Natural killer cell (primary cell): ENCODE data around the gene ARHGDIA. TPM values are rescaled to one million over a fixed set of nuclear protein-coding genes. Genes with fewer than 3 reads are reported as not detected.

Experiments
- ATAC-seq, 3 donors: fragments of 150-1000 bp in 2 of 3; fragments of 200-7000 bp in 1 of 3; cut with Tn5 transposase; 1 replicate in 1 of 3; 2 replicates in 2 of 3; pipeline ENCODE4 v1.10.0; 2021; ENCODE audit warnings: mild to moderate bottlenecking in 2 of 3, moderate library complexity in 2 of 3
- DNase-seq, 2 donors: peaks; one replicate each; pipeline versions ENCODE4 v3.0.0 to v3.0.0-alpha.2; 2013 to 2021; ENCODE audit warnings: mixed read lengths in 1 of 2
- H3K27ac ChIP-seq: one replicate; pipeline ENCODE4 v1.5.1; 2013; ENCODE audit warnings: mild to moderate bottlenecking, low read length
- H3K27me3 ChIP-seq: one replicate; pipeline ENCODE4 v1.6.1; 2013; ENCODE audit warnings: low read length; ENCODE audit not compliant: control insufficient read depth, insufficient read depth
- H3K36me3 ChIP-seq: one replicate; pipeline ENCODE4 v1.6.1; 2013; ENCODE audit warnings: low read length; ENCODE audit not compliant: control insufficient read depth, insufficient read depth
- H3K4me1 ChIP-seq: one replicate; pipeline ENCODE4 v1.6.1; 2013; ENCODE audit warnings: low read length; ENCODE audit not compliant: control insufficient read depth, insufficient read depth
- H3K4me3 ChIP-seq: one replicate; pipeline ENCODE4 v1.5.1; 2013; ENCODE audit warnings: low read length
- H3K9me3 ChIP-seq: one replicate; pipeline ENCODE4 v1.6.1; 2013; ENCODE audit warnings: low read length; ENCODE audit not compliant: control insufficient read depth, insufficient read depth
- H3K27ac Mint-ChIP-seq, 2 donors: one replicate each; pipeline ENCODE4 v1.8.0; 2022; ENCODE audit warnings: mild to moderate bottlenecking in 2 of 2, mixed read lengths in 2 of 2, moderate library complexity in 1 of 2
- H3K27me3 Mint-ChIP-seq, 2 donors: one replicate each; pipeline ENCODE4 v1.8.0; 2022; ENCODE audit warnings: low read depth in 2 of 2, mixed read lengths in 2 of 2
- H3K36me3 Mint-ChIP-seq: one replicate; pipeline ENCODE4 v1.8.0; 2022; ENCODE audit warnings: mixed read lengths
- H3K4me1 Mint-ChIP-seq, 2 donors: one replicate each; pipeline ENCODE4 v1.8.0; 2022; ENCODE audit warnings: mixed read lengths in 2 of 2
- H3K4me3 Mint-ChIP-seq: one replicate; pipeline ENCODE4 v1.8.0; 2022; ENCODE audit warnings: mild to moderate bottlenecking, moderate library complexity, mixed read lengths
- H3K9me3 Mint-ChIP-seq, 2 donors: one replicate each; pipeline ENCODE4 v1.8.0; 2022; ENCODE audit warnings: mixed read lengths in 2 of 2
- CTCF ChIP-seq: fragments of 200-600 bp; IDR thresholded peaks from one replicate; pipeline ENCODE4 v1.8.0; 2022; ENCODE audit warnings: antibody characterized with exemption
- WGBS: methylation state at CpG from one replicate; pipeline ENCODE4 v1.1.7; 2013; ENCODE audit warnings: missing lambda C conversion rate; ENCODE audit not compliant: insufficient coverage; 5-methylcytosine and 5-hydroxymethylcytosine counted together
- intact Hi-C: fragments of 100-400 bp; cut with micrococcal nuclease; formaldehyde crosslinking; loops from one replicate; pipeline ENCODE4 v1.14.2; 2022
- total RNA-seq, 4 donors: library from RNA; stranded (reverse); fragments of 120-200 nt in 1 of 4; gene quantifications; one replicate each; pipeline versions ENCODE4 v1.2.3 to v1.2.4, GENCODE V29; 2013 to 2022

ARHGDIA gene
- total RNA-seq, 3 donors from 2014 or later (not counting 1 experiment from before 2014, with no cell fraction given), result 600 to 824 (median 689) TPM

GRCh38 chr17:81884968-81885367 is 13.8 kb upstream of the ARHGDIA start:
- Mint-ChIP-seq H3K4me3 (no peak overlapping the region), H3K27ac (peak overlapping the region in 1 of 2 donors; percentile 57), H3K9me3 (no peaks in the 10 kb centered on the region), H3K4me1 (peaks cover 10 to 20% of the 10 kb centered on the region in 2 donors), H3K36me3 (no peaks in the 10 kb centered on the region), H3K27me3 (no peaks in the 10 kb centered on the region)
- H3K4me3 ChIP-seq, result no peak overlapping the region
- intact Hi-C loops, result no loop called here
- 97% methylated on average over 5 of the region's 5 CpGs for WGBS
- peaks cover 47% of the 10 kb centered on the region for H3K36me3 ChIP-seq
- H3K27ac ChIP-seq, result no peak overlapping the region
- no peaks in the 10 kb centered on the region for H3K9me3 ChIP-seq
- no peaks in the 10 kb centered on the region for H3K27me3 ChIP-seq
- DNase-seq (no peak), ATAC-seq (peak in 1 of 3 donors; percentile 14)
- no peak for TF ChIP-seq CTCF
- H3K4me1 ChIP-seq, result peaks cover 4% of the 10 kb centered on the region

GRCh38 chr17:81884520-81884919 is 13.4 kb upstream of the ARHGDIA start:
- H3K27ac Mint-ChIP-seq, result no peak overlapping the region
- H3K27ac ChIP-seq, result no peak overlapping the region
- DNase-seq (no peak), ATAC-seq (peak in 1 of 3 donors; percentile 43)
- H3K36me3 ChIP-seq, result peaks cover 43% of the 10 kb centered on the region
- no peaks in the 10 kb centered on the region for H3K27me3 Mint-ChIP-seq
- H3K4me3 Mint-ChIP-seq, result no peak overlapping the region
- no peak for TF ChIP-seq CTCF
- H3K9me3 ChIP-seq, result no peaks in the 10 kb centered on the region
- no peak overlapping the region for H3K4me3 ChIP-seq
- no peaks in the 10 kb centered on the region for H3K4me1 ChIP-seq
- intact Hi-C loops, result no loop called here
- H3K27me3 ChIP-seq, result no peaks in the 10 kb centered on the region
- H3K36me3 Mint-ChIP-seq, result no peaks in the 10 kb centered on the region
- peaks cover 10 to 20% of the 10 kb centered on the region in 2 donors for H3K4me1 Mint-ChIP-seq
- no peaks in the 10 kb centered on the region for H3K9me3 Mint-ChIP-seq
- 91% methylated on average over 11 of the region's 11 CpGs for WGBS

- Histone ChIP-seq H3K4me3 (no peak overlapping the region), H3K27me3 (no peaks in the 10 kb centered on the region), H3K9me3 (no peaks in the 10 kb centered on the region), H3K27ac (no peak overlapping the region), H3K4me1 (no peaks in the 10 kb centered on the region), H3K36me3 (peaks cover 7% of the 10 kb centered on the region)
- no peak for TF ChIP-seq CTCF
- H3K27ac Mint-ChIP-seq, result no peak overlapping the region
- H3K4me3 Mint-ChIP-seq, result no peak overlapping the region
- DNase-seq, result no peak
- no peaks in the 10 kb centered on the region for H3K4me1 Mint-ChIP-seq
- intact Hi-C loops, result loop anchor here (10.0 kb wide), 1 partner anchor 216 kb away; the partner anchor contains the start of gene FASN
- peaks cover 5% of the 10 kb centered on the region for H3K36me3 Mint-ChIP-seq
- ATAC-seq, result no peak
- H3K27me3 Mint-ChIP-seq, result no peaks in the 10 kb centered on the region
- WGBS, result 96% methylated on average over 5 of the region's 5 CpGs
- H3K9me3 Mint-ChIP-seq, result no peaks in the 10 kb centered on the region
These were observed 8.0 kb upstream of the ARHGDIA start for GRCh38 chr17:81879121-81879520.

GRCh38 chr17:81878294-81878693 is 7.2 kb upstream of the ARHGDIA start:
- no peak overlapping the region for H3K4me3 Mint-ChIP-seq
- peak overlapping the region in 1 of 2 donors; percentile 15 for H3K27ac Mint-ChIP-seq
- TF ChIP-seq CTCF, result no peak
- no peaks in the 10 kb centered on the region for H3K9me3 Mint-ChIP-seq
- Histone ChIP-seq H3K27me3 (no peaks in the 10 kb centered on the region), H3K9me3 (no peaks in the 10 kb centered on the region), H3K4me3 (no peak overlapping the region), H3K36me3 (peaks cover 5% of the 10 kb centered on the region), H3K27ac (no peak overlapping the region), H3K4me1 (no peaks in the 10 kb centered on the region)
- intact Hi-C loops, result loop anchor here (10.0 kb wide), 1 partner anchor 217 kb away; the partner anchor contains the start of gene FASN
- DNase-seq (no peak), ATAC-seq (no peak)
- H3K27me3 Mint-ChIP-seq, result no peaks in the 10 kb centered on the region
- H3K36me3 Mint-ChIP-seq, result peaks cover 5% of the 10 kb centered on the region
- 100% methylated on average over 3 of the region's 3 CpGs for WGBS
- no peaks in the 10 kb centered on the region for H3K4me1 Mint-ChIP-seq
